CD4-positive, alpha-beta T cell (primary cell): Measurements from ENCODE around the gene NCAN. TPM values are rescaled to one million over a fixed set of nuclear protein-coding genes. Genes with fewer than 3 reads are reported as not detected.

Source experiments
- ATAC-seq: fragments of 200-7000 bp; cut with Tn5 transposase; one replicate; pipeline ENCODE4 v1.10.0; 2022; ENCODE audit warnings: mild to moderate bottlenecking; ENCODE audit not compliant: poor library complexity
- CTCF ChIA-PET: fragments of 350-600 bp; sonication (Branson Sonifier 250); formaldehyde crosslinking; loops from one replicate; lab custom pipeline; 2021; ENCODE audit warnings: antibody characterized with exemption, inconsistent platforms; lab: Charles Lee
- POLR2A ChIA-PET: fragments of 350-600 bp; sonication (Branson Sonifier 250); formaldehyde crosslinking; loops from one replicate; lab custom pipeline; 2021; ENCODE audit warnings: antibody characterized with exemption, inconsistent platforms; lab: Charles Lee
- DNase-seq, 14 experiments: peaks; one replicate each; pipeline ENCODE4 v3.0.0-alpha.2; 2013 to 2020; ENCODE audit warnings: mixed read lengths in 2 of 14
- H3K27ac ChIP-seq, 2 donors: one replicate each; pipeline versions ENCODE4 v1.5.1 to v1.7.0; 2013; ENCODE audit warnings: low read length in 2 of 2, low read depth in 1 of 2, mild to moderate bottlenecking in 1 of 2
- H3K27me3 ChIP-seq, 2 experiments: 1 replicate in 1 of 2; 2 replicates in 1 of 2; pipeline versions ENCODE4 v1.6.1 to v1.7.0; 2013; ENCODE audit warnings: low read length in 2 of 2, control low read depth in 1 of 2, mild to moderate bottlenecking in 1 of 2, moderate library complexity in 1 of 2; ENCODE audit not compliant: insufficient read depth in 2 of 2, control insufficient read depth in 1 of 2
- H3K36me3 ChIP-seq: one replicate; pipeline ENCODE4 v1.6.1; 2013; ENCODE audit warnings: low read length, control low read depth; ENCODE audit not compliant: insufficient read depth
- H3K4me1 ChIP-seq: one replicate; pipeline ENCODE4 v1.6.1; 2013; ENCODE audit warnings: low read length, control low read depth; ENCODE audit not compliant: insufficient read depth
- H3K4me3 ChIP-seq: one replicate; pipeline ENCODE4 v1.5.1; 2013; ENCODE audit warnings: mild to moderate bottlenecking, low read length, moderate library complexity
- H3K9me3 ChIP-seq, 2 experiments: 1 replicate in 1 of 2; 2 replicates in 1 of 2; pipeline versions ENCODE4 v1.6.1 to v1.7.0; 2013; ENCODE audit warnings: low read length in 2 of 2, mild to moderate bottlenecking in 2 of 2, control low read depth in 1 of 2, moderate library complexity in 1 of 2; ENCODE audit not compliant: control insufficient read depth in 1 of 2, insufficient read depth in 1 of 2
- H3K27ac Mint-ChIP-seq: one replicate; pipeline ENCODE4 v1.8.0; 2020; ENCODE audit warnings: mixed read lengths
- H3K27me3 Mint-ChIP-seq: one replicate; pipeline ENCODE4 v1.8.0; 2021; ENCODE audit warnings: mixed read lengths
- H3K36me3 Mint-ChIP-seq: one replicate; pipeline ENCODE4 v1.8.0; 2021; ENCODE audit warnings: low read depth, mixed read lengths
- H3K4me1 Mint-ChIP-seq: one replicate; pipeline ENCODE4 v1.8.0; 2021; ENCODE audit warnings: low read depth, mixed read lengths
- H3K4me3 Mint-ChIP-seq: one replicate; pipeline ENCODE4 v1.8.0; 2020; ENCODE audit warnings: mild to moderate bottlenecking, mixed read lengths
- H3K9me3 Mint-ChIP-seq: one replicate; pipeline ENCODE4 v1.8.0; 2020; ENCODE audit warnings: mixed read lengths
- intact Hi-C, 2 experiments: fragments of 100-400 bp; cut with DNase I in 1 of 2; cut with micrococcal nuclease in 1 of 2; formaldehyde crosslinking; loops; one replicate each; pipeline versions ENCODE4 v1.15.1 to v1.9.0; 2023 to 2025; cut with DNase I, micrococcal nuclease
- total RNA-seq, 174 experiments: library from RNA in 2 of 174; stranded (reverse) in 2 of 174; gene quantifications; one replicate each; pipeline ENCODE4 v1.2.3 and lab custom pipeline; 2021 to 2026
- TF ChIP-seq, protein P1 (sequence below): fragments of 200-600 bp; IDR thresholded peaks from one replicate; pipeline ENCODE4 v1.8.0; 2022; ENCODE audit warnings: antibody characterized with exemption, mild to moderate bottlenecking

Gene NCAN
- total RNA-seq, 2 experiments from 2014 or later = not detected

GRCh38 chr19:19232261-19232721 lies 20.5 kb downstream of the NCAN start:
- H3K4me3 ChIP-seq = no peak overlapping the region
- ChIA-PET CTCF (no interaction called here), POLR2A (no interaction called here)
- peaks cover 0 to 2% of the 10 kb centered on the region in 2 experiments for H3K27me3 ChIP-seq
- H3K36me3 ChIP-seq = no peaks in the 10 kb centered on the region
- Mint-ChIP-seq H3K27me3 (peaks cover 13% of the 10 kb centered on the region), H3K4me3 (no peak overlapping the region), H3K36me3 (no peaks in the 10 kb centered on the region), H3K9me3 (peaks cover 3% of the 10 kb centered on the region), H3K4me1 (no peaks in the 10 kb centered on the region), H3K27ac (no peak overlapping the region)
- peaks cover 14 to 24% of the 10 kb centered on the region in 2 experiments for H3K9me3 ChIP-seq
- intact Hi-C loops = no loop called here
- H3K4me1 ChIP-seq = no peaks in the 10 kb centered on the region
- ATAC-seq = no peak
- no peak for DNase-seq
- TF ChIP-seq, protein P1, sequence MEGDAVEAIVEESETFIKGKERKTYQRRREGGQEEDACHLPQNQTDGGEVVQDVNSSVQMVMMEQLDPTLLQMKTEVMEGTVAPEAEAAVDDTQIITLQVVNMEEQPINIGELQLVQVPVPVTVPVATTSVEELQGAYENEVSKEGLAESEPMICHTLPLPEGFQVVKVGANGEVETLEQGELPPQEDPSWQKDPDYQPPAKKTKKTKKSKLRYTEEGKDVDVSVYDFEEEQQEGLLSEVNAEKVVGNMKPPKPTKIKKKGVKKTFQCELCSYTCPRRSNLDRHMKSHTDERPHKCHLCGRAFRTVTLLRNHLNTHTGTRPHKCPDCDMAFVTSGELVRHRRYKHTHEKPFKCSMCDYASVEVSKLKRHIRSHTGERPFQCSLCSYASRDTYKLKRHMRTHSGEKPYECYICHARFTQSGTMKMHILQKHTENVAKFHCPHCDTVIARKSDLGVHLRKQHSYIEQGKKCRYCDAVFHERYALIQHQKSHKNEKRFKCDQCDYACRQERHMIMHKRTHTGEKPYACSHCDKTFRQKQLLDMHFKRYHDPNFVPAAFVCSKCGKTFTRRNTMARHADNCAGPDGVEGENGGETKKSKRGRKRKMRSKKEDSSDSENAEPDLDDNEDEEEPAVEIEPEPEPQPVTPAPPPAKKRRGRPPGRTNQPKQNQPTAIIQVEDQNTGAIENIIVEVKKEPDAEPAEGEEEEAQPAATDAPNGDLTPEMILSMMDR = no peak
- no peak overlapping the region for H3K27ac ChIP-seq

- Histone ChIP-seq H3K27me3 (peaks cover 0 to under 1% of the 10 kb centered on the region in 2 experiments), H3K4me1 (no peaks in the 10 kb centered on the region), H3K36me3 (no peaks in the 10 kb centered on the region), H3K4me3 (no peak overlapping the region), H3K9me3 (peaks cover 20 to 24% of the 10 kb centered on the region in 2 experiments), H3K27ac (no peak overlapping the region)
- intact Hi-C loops = no loop called here
- H3K36me3 Mint-ChIP-seq = no peaks in the 10 kb centered on the region
- H3K9me3 Mint-ChIP-seq = peaks cover 3% of the 10 kb centered on the region
- TF ChIP-seq, protein P1 = no peak
- no peak overlapping the region for H3K27ac Mint-ChIP-seq
- ChIA-PET POLR2A (no interaction called here), CTCF (interaction anchor here (1.1 kb wide), 1 partner anchor 10 kb away, joined by 3 read pairs; no protein-coding TSS in a partner anchor)
- peaks cover 18% of the 10 kb centered on the region for H3K27me3 Mint-ChIP-seq
- no peak overlapping the region for H3K4me3 Mint-ChIP-seq
- ATAC-seq (no peak), DNase-seq (no peak)
- no peaks in the 10 kb centered on the region for H3K4me1 Mint-ChIP-seq
These were observed 22.6 kb downstream of the NCAN start for GRCh38 chr19:19234220-19234816.

DNA sequence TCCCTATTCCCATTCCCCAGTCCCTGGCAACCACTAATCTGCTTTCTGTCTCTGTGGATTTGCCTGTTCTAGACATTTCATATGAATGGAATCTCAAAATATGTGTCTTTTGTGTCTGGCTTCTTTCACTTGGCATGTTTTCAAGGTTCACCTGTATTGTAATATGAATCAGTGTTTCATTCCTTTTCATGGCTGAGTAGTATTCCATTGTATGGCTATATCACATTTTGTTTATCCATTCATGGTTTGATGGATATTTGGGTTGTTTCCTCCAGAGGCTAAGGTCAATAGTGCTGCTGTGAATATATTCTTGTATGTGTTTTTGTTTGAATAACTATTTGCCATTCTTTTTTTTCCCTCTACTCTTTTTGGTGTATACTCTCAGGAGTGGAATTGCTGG lies 24.4 kb downstream of the NCAN start:
- H3K36me3 ChIP-seq = no peaks in the 10 kb centered on the region
- Mint-ChIP-seq H3K4me1 (no peaks in the 10 kb centered on the region), H3K27me3 (peaks cover 23% of the 10 kb centered on the region), H3K36me3 (no peaks in the 10 kb centered on the region), H3K27ac (no peak overlapping the region), H3K9me3 (peaks cover 3% of the 10 kb centered on the region), H3K4me3 (no peak overlapping the region)
- intact Hi-C loops = no loop called here
- TF ChIP-seq, protein P1 = no peak
- H3K4me3 ChIP-seq = no peak overlapping the region
- peaks cover 24 to 25% of the 10 kb centered on the region in 2 experiments for H3K9me3 ChIP-seq
- ChIA-PET CTCF (no interaction called here), POLR2A (no interaction called here)
- ATAC-seq (no peak), DNase-seq (no peak)
- H3K27ac ChIP-seq = no peak overlapping the region
- no peaks in the 10 kb centered on the region for H3K4me1 ChIP-seq
- H3K27me3 ChIP-seq = peaks cover 0 to 8% of the 10 kb centered on the region in 2 experiments
